T47D (cell line): ENCODE data around the gene TMTC2.

ENCODE experiments used
- DNase-seq, 2 experiments: peaks; one replicate each; pipeline versions ENCODE4 v3.0.0 to v3.0.0-alpha.2; 2011 to 2012; ENCODE audit warnings: low read depth in 1 of 2, low spot score in 1 of 2
- JUND ChIP-seq: IDR thresholded peaks from 2 replicates; pipeline ENCODE4 v1.6.1; 2012; ENCODE audit warnings: low read depth
- in situ Hi-C: cut with HindIII; loops from 2 replicates; pipeline ENCODE4 v1.10.0; 2016; ENCODE audit warnings: low sequenced_read_pairs, low pct_unique_long_range_greater_than_20kb

The TMTC2 gene

GRCh38 chr12:82857911-82858533 is 171.3 kb downstream of the TMTC2 start:
- no peak for DNase-seq
- in situ Hi-C loops, result no loop called here

GRCh38 chr12:82858534-82858917 is 171.8 kb downstream of the TMTC2 start:
- TF ChIP-seq JUND, result no peak
- no peak for DNase-seq
- in situ Hi-C loops, result no loop called here

More at GRCh38 chr12:82857911-82858533, 171.3 kb downstream of the TMTC2 start:
- TF ChIP-seq JUND, result no peak

GRCh38 chr12:82862069-82862841 is 175.5 kb downstream of the TMTC2 start:
- in situ Hi-C loops, result no loop called here
- no peak for DNase-seq
- TF ChIP-seq JUND, result no peak

- no peak for DNase-seq
- no peak for TF ChIP-seq JUND
- in situ Hi-C loops, result no loop called here
These were observed 176.4 kb downstream of the TMTC2 start for GRCh38 chr12:82862876-82863649.

GRCh38 chr12:82866227-82866775 is 179.6 kb downstream of the TMTC2 start:
- no peak for DNase-seq
- TF ChIP-seq JUND, result no peak
- in situ Hi-C loops, result no loop called here

GRCh38 chr12:82866946-82867345 is 180.2 kb downstream of the TMTC2 start:
- TF ChIP-seq JUND, result no peak
- DNase-seq, result no peak
- in situ Hi-C loops, result no loop called here

- no peak for TF ChIP-seq JUND
- no peak for DNase-seq
- in situ Hi-C loops, result no loop called here
These were observed 181.2 kb downstream of the TMTC2 start for GRCh38 chr12:82867762-82868500.

- no peak for TF ChIP-seq JUND
- DNase-seq, result no peak
- in situ Hi-C loops, result no loop called here
These were observed 184.2 kb downstream of the TMTC2 start for GRCh38 chr12:82870771-82871377.

GRCh38 chr12:82872088-82872487 is 185.4 kb downstream of the TMTC2 start:
- DNase-seq, result no peak
- in situ Hi-C loops, result no loop called here
- no peak for TF ChIP-seq JUND

- no peak for DNase-seq
- TF ChIP-seq JUND, result no peak
- in situ Hi-C loops, result no loop called here
These were observed 186.6 kb downstream of the TMTC2 start for GRCh38 chr12:82873309-82873708.

GRCh38 chr12:82873951-82874350 is 187.2 kb downstream of the TMTC2 start:
- TF ChIP-seq JUND, result no peak
- in situ Hi-C loops, result no loop called here
- no peak for DNase-seq

GRCh38 chr12:82874945-82875344 is 188.2 kb downstream of the TMTC2 start:
- DNase-seq, result no peak
- TF ChIP-seq JUND, result no peak
- in situ Hi-C loops, result no loop called here
